Spinal cord (tissue), 10 donors: Measurements from ENCODE around the gene FETUB. TPM values are rescaled to one million over a fixed set of nuclear protein-coding genes. Genes with fewer than 3 reads are reported as not detected.

ENCODE experiments used
- DNase-seq, 6 donors: peaks; one replicate each; pipeline versions ENCODE4 v3.0.0 to v3.0.0-alpha.2; 2013 to 2015; ENCODE audit warnings: low spot score in 6 of 6, low read depth in 4 of 6
- H3K27ac ChIP-seq: one replicate; pipeline ENCODE4 v1.5.1; 2013; ENCODE audit warnings: low read depth, low read length, control low read depth
- H3K27me3 ChIP-seq: one replicate; pipeline ENCODE4 v1.6.1; 2013; ENCODE audit warnings: low read length; ENCODE audit not compliant: control insufficient read depth, insufficient read depth
- H3K36me3 ChIP-seq: one replicate; pipeline ENCODE4 v1.6.1; 2013; ENCODE audit warnings: low read length; ENCODE audit not compliant: control insufficient read depth, insufficient read depth
- H3K4me1 ChIP-seq: one replicate; pipeline ENCODE4 v1.6.1; 2013; ENCODE audit warnings: low read length; ENCODE audit not compliant: control insufficient read depth, insufficient read depth
- H3K4me3 ChIP-seq: one replicate; pipeline ENCODE4 v1.5.1; 2013; ENCODE audit warnings: low read depth, low read length, control low read depth
- H3K9me3 ChIP-seq: one replicate; pipeline ENCODE4 v1.6.1; 2013; ENCODE audit warnings: low read length; ENCODE audit not compliant: control insufficient read depth, insufficient read depth
- WGBS: methylation state at CpG from one replicate; pipeline ENCODE4 v1.1.5; 2013; ENCODE audit warnings: missing lambda C conversion rate; ENCODE audit not compliant: insufficient coverage; 5-methylcytosine and 5-hydroxymethylcytosine counted together
- long read RNA-seq, 4 donors: transcript quantifications; one replicate each; lab custom pipeline, GENCODE V29; 2026
- polyA plus RNA-seq, 2 donors: library from polyadenylated mRNA; unstranded; fragments of 120-200 nt; gene quantifications; one replicate each; pipeline ENCODE4 v1.2.1, GENCODE V29; 2013; ENCODE audit not compliant: insufficient read length in 2 of 2
- total RNA-seq, 2 donors: library from RNA; depleted of rRNA in 1 of 2; stranded (reverse); fragments of 120-200 nt in 1 of 2; fragments of >200 nt in 1 of 2; gene quantifications; one replicate each; pipeline versions ENCODE4 v1.2.3 to v1.2.4, GENCODE V29; 2013 to 2014
- donor health status: healthy.

The FETUB gene
- total RNA-seq (not detected), polyA plus RNA-seq (under 1 TPM in 1 of 2 donors, not detected in 1; 0.11 TPM)
- long read RNA-seq, donor 1, result 0 reads
- long read RNA-seq, donor 2, result 0 reads
- long read RNA-seq, donor 3, result 0 reads
- long read RNA-seq, donor 4, result 0 reads

- Histone ChIP-seq H3K9me3 (no peaks in the 10 kb centered on the region), H3K4me3 (no peak within 1 kb of the TSS), H3K4me1 (peaks cover 4% of the 10 kb centered on the region), H3K36me3 (no peaks in the 10 kb centered on the region), H3K27ac (no peak within 1 kb of the TSS), H3K27me3 (peaks cover 2% of the 10 kb centered on the region)
- WGBS, result 82% methylated on average over 1 of the region's 1 CpG
- DNase-seq, result no peak
Measured at GRCh38 chr3:186639778-186640472, at the start of gene FETUB. Gene FETUB, plus strand, starts transcription at chr3:186640399. Its CDS starts 62 bp downstream, at chr3:186640461.

GRCh38 chr3:186590580-186591295 is 49.5 kb upstream of the FETUB start:
- Histone ChIP-seq H3K4me1 (no peaks in the 10 kb centered on the region), H3K36me3 (no peaks in the 10 kb centered on the region), H3K27ac (no peak overlapping the region), H3K9me3 (no peaks in the 10 kb centered on the region), H3K4me3 (no peak overlapping the region), H3K27me3 (no peaks in the 10 kb centered on the region)
- DNase-seq, result peak in 1 of 6 donors; percentile 22
- WGBS, result 100% methylated on average over 1 of the region's 7 CpGs

- Histone ChIP-seq H3K4me1 (no peaks in the 10 kb centered on the region), H3K36me3 (no peaks in the 10 kb centered on the region), H3K27ac (no peak overlapping the region), H3K27me3 (no peaks in the 10 kb centered on the region), H3K4me3 (no peak overlapping the region), H3K9me3 (no peaks in the 10 kb centered on the region)
- WGBS, result 83% methylated on average over 2 of the region's 4 CpGs
- no peak for DNase-seq
Measured at GRCh38 chr3:186592682-186593081, 47.5 kb upstream of the FETUB start.

GRCh38 chr3:186593862-186594261 is 46.3 kb upstream of the FETUB start:
- no peak for DNase-seq
- H3K4me1 ChIP-seq, result no peaks in the 10 kb centered on the region
- H3K27ac ChIP-seq, result no peak overlapping the region
- H3K4me3 ChIP-seq, result no peak overlapping the region
- H3K36me3 ChIP-seq, result no peaks in the 10 kb centered on the region
- WGBS, result 90% methylated on average over 3 of the region's 3 CpGs
- H3K9me3 ChIP-seq, result no peaks in the 10 kb centered on the region
- H3K27me3 ChIP-seq, result no peaks in the 10 kb centered on the region

- H3K27ac ChIP-seq, result no peak overlapping the region
- no peaks in the 10 kb centered on the region for H3K4me1 ChIP-seq
- H3K36me3 ChIP-seq, result no peaks in the 10 kb centered on the region
- DNase-seq, result no peak
- no peaks in the 10 kb centered on the region for H3K9me3 ChIP-seq
- H3K27me3 ChIP-seq, result no peaks in the 10 kb centered on the region
- no peak overlapping the region for H3K4me3 ChIP-seq
- WGBS, result 83% methylated on average over 4 of the region's 6 CpGs
Measured at GRCh38 chr3:186594591-186595113, 45.5 kb upstream of the FETUB start.

GRCh38 chr3:186596568-186597287 is 43.5 kb upstream of the FETUB start:
- no peak overlapping the region for H3K27ac ChIP-seq
- WGBS, result 63% methylated on average over 4 of the region's 17 CpGs
- peak in 1 of 6 donors; percentile 29 for DNase-seq
- H3K4me3 ChIP-seq, result no peak overlapping the region
- H3K9me3 ChIP-seq, result no peaks in the 10 kb centered on the region
- no peaks in the 10 kb centered on the region for H3K36me3 ChIP-seq
- H3K27me3 ChIP-seq, result no peaks in the 10 kb centered on the region
- H3K4me1 ChIP-seq, result no peaks in the 10 kb centered on the region

GRCh38 chr3:186598108-186598784 is 42.0 kb upstream of the FETUB start:
- Histone ChIP-seq H3K9me3 (no peaks in the 10 kb centered on the region), H3K27me3 (no peaks in the 10 kb centered on the region), H3K27ac (no peak overlapping the region), H3K36me3 (no peaks in the 10 kb centered on the region), H3K4me1 (no peaks in the 10 kb centered on the region), H3K4me3 (no peak overlapping the region)
- WGBS, result 92% methylated on average over 7 of the region's 11 CpGs
- no peak for DNase-seq

- H3K27me3 ChIP-seq, result no peaks in the 10 kb centered on the region
- H3K4me1 ChIP-seq, result no peaks in the 10 kb centered on the region
- 93% methylated on average over 4 of the region's 4 CpGs for WGBS
- no peak overlapping the region for H3K27ac ChIP-seq
- H3K36me3 ChIP-seq, result no peaks in the 10 kb centered on the region
- DNase-seq, result no peak
- H3K4me3 ChIP-seq, result no peak overlapping the region
- H3K9me3 ChIP-seq, result no peaks in the 10 kb centered on the region
Measured at GRCh38 chr3:186598794-186599141, 41.4 kb upstream of the FETUB start.

GRCh38 chr3:186599142-186599784 is 40.9 kb upstream of the FETUB start:
- Histone ChIP-seq H3K4me3 (no peak overlapping the region), H3K4me1 (no peaks in the 10 kb centered on the region), H3K27me3 (no peaks in the 10 kb centered on the region), H3K36me3 (no peaks in the 10 kb centered on the region), H3K9me3 (no peaks in the 10 kb centered on the region), H3K27ac (no peak overlapping the region)
- DNase-seq, result no peak
- 84% methylated on average over 8 of the region's 12 CpGs for WGBS
